Lung (tissue), 12 donors: ENCODE data around the gene DCUN1D3. TPM values are rescaled to one million over a fixed set of nuclear protein-coding genes. Genes with fewer than 3 reads are reported as not detected.

ENCODE experiments used
- ATAC-seq: fragments of 200-7000 bp; cut with Tn5 transposase; one replicate; pipeline ENCODE4 v1.9.1; 2020; ENCODE audit warnings: moderate number of reproducible peaks; ENCODE audit not compliant: insufficient read depth, low FRiP score
- DNase-seq, 3 donors: peaks; one replicate each; pipeline ENCODE4 v3.0.0-alpha.2; 2013 to 2017
- H3K27ac ChIP-seq, 2 donors: one replicate each; pipeline ENCODE4 v1.5.1; 2013; ENCODE audit warnings: mild to moderate bottlenecking in 2 of 2, moderate library complexity in 2 of 2, control low read depth in 1 of 2, inconsistent platforms in 1 of 2, low read depth in 1 of 2, low read length in 1 of 2
- H3K27me3 ChIP-seq, 3 donors: one replicate each; pipeline ENCODE4 v1.5.1; 2013; ENCODE audit warnings: low read length in 2 of 3; ENCODE audit not compliant: control insufficient read depth in 3 of 3, insufficient read depth in 3 of 3
- H3K36me3 ChIP-seq, 4 donors: one replicate each; pipeline ENCODE4 v1.5.1; 2013; ENCODE audit warnings: low read length in 4 of 4, mild to moderate bottlenecking in 1 of 4, moderate library complexity in 1 of 4; ENCODE audit not compliant: control insufficient read depth in 4 of 4, insufficient read depth in 4 of 4
- H3K4me1 ChIP-seq, 5 donors: one replicate each; pipeline ENCODE4 v1.5.1; 2013; ENCODE audit warnings: low read length in 5 of 5, mild to moderate bottlenecking in 2 of 5, moderate library complexity in 1 of 5; ENCODE audit not compliant: control insufficient read depth in 5 of 5, insufficient read depth in 5 of 5
- H3K4me3 ChIP-seq: one replicate; pipeline ENCODE4 v1.5.1; 2013; ENCODE audit warnings: mild to moderate bottlenecking, control low read depth, moderate library complexity
- H3K9ac ChIP-seq, 2 donors: one replicate each; pipeline ENCODE4 v1.5.1; 2013; ENCODE audit warnings: low read length in 2 of 2, control low read depth in 1 of 2; ENCODE audit not compliant: insufficient read depth in 1 of 2
- H3K9me3 ChIP-seq, 4 donors: one replicate each; pipeline ENCODE4 v1.5.1; 2013; ENCODE audit warnings: low read length in 3 of 4, mild to moderate bottlenecking in 1 of 4, moderate library complexity in 1 of 4; ENCODE audit not compliant: control insufficient read depth in 4 of 4, insufficient read depth in 3 of 4
- CTCF ChIP-seq: IDR thresholded peaks from 2 replicates; pipeline ENCODE4 v1.5.1; 2012; ENCODE audit warnings: mild to moderate bottlenecking; ENCODE audit errors: control extremely low read depth, extremely low read depth
- WGBS, 2 donors: extraction: QIAGEN DNeasy Blood & Tissue Kit; methylation state at CpG; one replicate each; pipeline ENCODE4 v1.1.7; 2013; 5-methylcytosine and 5-hydroxymethylcytosine counted together
- polyA plus RNA-seq, 2 donors: library from polyadenylated mRNA; stranded (reverse); fragments of 200-250 nt; gene quantifications; one replicate each; pipeline ENCODE4 v1.2.1, GENCODE V29; 2013
- total RNA-seq, 2 donors: library from RNA; depleted of rRNA in 1 of 2; stranded (reverse); fragments of >200 nt in 1 of 2; gene quantifications; one replicate each; pipeline ENCODE4 v1.2.1, GENCODE V29; 2014 to 2021
- donor health status: control.
- donor health status: control.
- donor health status: Bipolar disorder and iron deficiency.
- donor health status: healthy.
- donor health status: DM: yes; HTN: yes; CAD: no.

The DCUN1D3 gene
- total and polyA plus RNA-seq, 4 donors = 6.1 to 27.8 (median 9.4) TPM

- peaks cover 0 to 2% (median 0%) of the 10 kb centered on the region in 5 donors for H3K4me1 ChIP-seq
- H3K36me3 ChIP-seq = no peaks in the 10 kb centered on the region
- DNase-seq (no peak), ATAC-seq (no peak)
- no peak for TF ChIP-seq CTCF
- 96 to 97% methylated on average over 6 of the region's 6 CpGs for WGBS, 2 donors
- H3K27me3 ChIP-seq = no peaks in the 10 kb centered on the region
- H3K4me3 ChIP-seq = no peak overlapping the region
- no peaks in the 10 kb centered on the region for H3K9me3 ChIP-seq
- no peak overlapping the region for H3K9ac ChIP-seq
- H3K27ac ChIP-seq = no peak overlapping the region
Observed at GRCh38 chr16:20941636-20941926, 41.4 kb upstream of the DCUN1D3 start.

GRCh38 chr16:20940871-20941635 lies 40.9 kb upstream of the DCUN1D3 start:
- Histone ChIP-seq H3K27ac (no peak overlapping the region), H3K9me3 (no peaks in the 10 kb centered on the region), H3K27me3 (no peaks in the 10 kb centered on the region), H3K9ac (no peak overlapping the region), H3K4me1 (peaks cover 0 to 2% (median 0%) of the 10 kb centered on the region in 5 donors), H3K4me3 (no peak overlapping the region), H3K36me3 (no peaks in the 10 kb centered on the region)
- DNase-seq = no peak
- TF ChIP-seq CTCF = no peak
- ATAC-seq = no peak
- WGBS, 2 donors = 44 to 57% methylated on average over 6 of the region's 6 CpGs

GRCh38 chr16:20939611-20940010 lies 39.5 kb upstream of the DCUN1D3 start:
- DNase-seq (no peak), ATAC-seq (no peak)
- Histone ChIP-seq H3K4me3 (no peak overlapping the region), H3K9me3 (no peaks in the 10 kb centered on the region), H3K36me3 (no peaks in the 10 kb centered on the region), H3K27ac (no peak overlapping the region), H3K27me3 (no peaks in the 10 kb centered on the region), H3K9ac (no peak overlapping the region), H3K4me1 (peaks cover 0 to 2% (median 0%) of the 10 kb centered on the region in 5 donors)
- no peak for TF ChIP-seq CTCF

- DNase-seq = no peak
- no peak overlapping the region for H3K4me3 ChIP-seq
- 30 to 31% methylated on average over 2 of the region's 2 CpGs for WGBS, 2 donors
- H3K27ac ChIP-seq = no peak overlapping the region
- no peak for ATAC-seq
- no peaks in the 10 kb centered on the region for H3K9me3 ChIP-seq
- no peaks in the 10 kb centered on the region for H3K27me3 ChIP-seq
- TF ChIP-seq CTCF = no peak
- peaks cover 0 to 2% (median 0%) of the 10 kb centered on the region in 5 donors for H3K4me1 ChIP-seq
- H3K9ac ChIP-seq = no peak overlapping the region
- no peaks in the 10 kb centered on the region for H3K36me3 ChIP-seq
Observed at GRCh38 chr16:20938426-20938825, 38.3 kb upstream of the DCUN1D3 start.
